Measurements from ENCODE around the gene ZNF397. TPM values are rescaled to one million over a fixed set of nuclear protein-coding genes. Genes with fewer than 3 reads are reported as not detected.
A peak's percentile ranks its signal among the peaks of the same experiment; 100 is the strongest.

ZNF397 gene
- total RNA-seq, 4 donors from 2014 or later = 25.4 to 38.0 (median 29.6) TPM

DNA sequence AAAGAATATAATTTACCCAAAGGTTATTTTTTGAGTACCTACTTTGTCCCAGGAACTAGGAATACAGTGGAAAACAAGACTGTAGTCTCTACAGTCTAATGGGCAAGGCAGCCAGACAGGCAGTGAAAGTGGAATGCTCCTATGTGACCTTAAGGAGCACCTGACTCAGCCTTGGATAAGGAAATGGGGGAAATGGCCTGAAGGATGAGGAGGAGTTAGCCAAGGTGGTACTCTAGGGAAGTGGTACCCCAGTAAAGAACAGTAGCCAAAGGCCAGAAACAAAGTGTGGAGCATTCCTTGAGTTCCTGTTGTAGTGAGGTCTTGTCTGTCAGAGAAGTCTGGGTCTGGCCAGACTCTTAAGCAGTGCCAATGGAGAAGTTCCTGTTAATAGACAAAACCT is 6.0 kb downstream of the ZNF397 start:
- TF ChIP-seq, protein P1, sequence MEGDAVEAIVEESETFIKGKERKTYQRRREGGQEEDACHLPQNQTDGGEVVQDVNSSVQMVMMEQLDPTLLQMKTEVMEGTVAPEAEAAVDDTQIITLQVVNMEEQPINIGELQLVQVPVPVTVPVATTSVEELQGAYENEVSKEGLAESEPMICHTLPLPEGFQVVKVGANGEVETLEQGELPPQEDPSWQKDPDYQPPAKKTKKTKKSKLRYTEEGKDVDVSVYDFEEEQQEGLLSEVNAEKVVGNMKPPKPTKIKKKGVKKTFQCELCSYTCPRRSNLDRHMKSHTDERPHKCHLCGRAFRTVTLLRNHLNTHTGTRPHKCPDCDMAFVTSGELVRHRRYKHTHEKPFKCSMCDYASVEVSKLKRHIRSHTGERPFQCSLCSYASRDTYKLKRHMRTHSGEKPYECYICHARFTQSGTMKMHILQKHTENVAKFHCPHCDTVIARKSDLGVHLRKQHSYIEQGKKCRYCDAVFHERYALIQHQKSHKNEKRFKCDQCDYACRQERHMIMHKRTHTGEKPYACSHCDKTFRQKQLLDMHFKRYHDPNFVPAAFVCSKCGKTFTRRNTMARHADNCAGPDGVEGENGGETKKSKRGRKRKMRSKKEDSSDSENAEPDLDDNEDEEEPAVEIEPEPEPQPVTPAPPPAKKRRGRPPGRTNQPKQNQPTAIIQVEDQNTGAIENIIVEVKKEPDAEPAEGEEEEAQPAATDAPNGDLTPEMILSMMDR (IDR thresholded peaks at IDR 0.05) = no peak
- TF ChIP-seq POLR2A (IDR thresholded peaks at IDR 0.05) = no peak
- Histone ChIP-seq H3K4me3 (no peak overlapping the region), H3K36me3 (peaks cover 0 to 56% (median 0%) of the 10 kb centered on the region in 3 donors), H3K27ac (no peak overlapping the region), H3K4me1 (peaks cover 0 to 4% (median 1%) of the 10 kb centered on the region in 4 donors), H3K9me3 (no peaks in the 10 kb centered on the region), H3K27me3 (no peaks in the 10 kb centered on the region)
- no peak for DNase-seq

DNA sequence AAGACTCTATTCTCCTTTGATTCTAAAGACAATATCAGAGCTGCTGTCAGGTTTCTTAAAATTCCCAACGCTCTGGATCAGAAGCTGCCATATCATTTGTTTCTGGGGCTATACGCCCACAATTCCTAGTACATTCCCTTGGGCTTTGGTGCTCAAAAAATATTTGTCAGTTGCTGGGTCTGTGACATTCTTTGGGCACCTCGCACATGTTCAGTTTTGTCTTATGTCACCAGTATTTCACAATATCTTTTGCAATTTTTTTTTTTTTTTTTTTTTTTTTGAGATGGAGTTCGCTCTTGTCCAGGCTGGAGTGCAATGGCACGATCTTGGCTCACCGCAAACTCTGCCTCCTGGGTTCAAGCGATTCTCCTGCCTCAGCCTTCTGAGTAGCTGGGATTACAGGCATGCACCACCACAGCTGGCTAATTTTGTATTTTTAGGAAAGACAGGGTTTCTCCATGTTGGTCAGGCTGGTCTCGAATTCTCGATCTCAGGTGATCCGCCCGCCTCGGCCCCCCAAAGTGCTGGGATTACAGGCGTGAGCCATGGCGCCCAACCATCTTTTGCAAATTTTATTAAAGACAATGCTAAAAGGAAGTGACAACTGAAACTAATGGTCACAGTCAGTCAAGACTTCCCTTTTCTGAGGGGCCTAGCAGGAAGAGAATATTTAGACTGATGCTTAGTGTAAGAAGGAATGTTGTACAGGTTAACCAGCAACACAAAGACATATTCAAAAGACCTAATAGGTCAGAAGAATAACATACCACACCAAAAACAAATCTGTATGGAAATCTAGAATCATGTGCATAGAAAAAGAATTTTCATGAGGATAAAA is 6.8 kb downstream of the ZNF397 start:
- TF ChIP-seq, protein P1 (IDR thresholded peaks at IDR 0.05) = no peak
- TF ChIP-seq POLR2A (IDR thresholded peaks at IDR 0.05) = no peak
- H3K27ac ChIP-seq = peak overlapping the region in 1 of 4 donors; percentile 40
- H3K36me3 ChIP-seq = peaks cover 0 to 61% (median 0%) of the 10 kb centered on the region in 3 donors
- no peak for DNase-seq
- no peak overlapping the region for H3K4me3 ChIP-seq
- no peaks in the 10 kb centered on the region for H3K9me3 ChIP-seq
- H3K27me3 ChIP-seq = no peaks in the 10 kb centered on the region
- no peaks in the 10 kb centered on the region for H3K4me1 ChIP-seq

DNA sequence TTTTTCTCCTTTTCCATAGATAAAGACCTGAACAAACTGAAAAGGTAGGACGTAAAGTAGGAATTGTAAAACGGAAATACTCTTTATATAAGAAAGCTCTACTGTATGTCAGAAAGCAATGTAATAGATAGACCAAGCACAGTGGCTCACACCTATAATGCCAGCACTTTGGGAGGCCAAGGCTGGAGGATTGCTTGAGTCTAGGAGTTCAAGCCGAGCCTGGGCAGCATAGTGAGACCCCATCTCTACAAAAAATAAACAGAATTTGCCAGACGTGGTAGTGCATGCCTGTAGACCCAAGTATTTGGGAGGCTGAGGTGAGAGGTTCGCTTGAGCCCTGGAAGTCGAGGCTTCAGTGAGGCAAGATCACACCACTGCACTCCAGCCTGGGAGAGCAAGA is 7.6 kb downstream of the ZNF397 start:
- peaks cover 0 to 59% (median 0%) of the 10 kb centered on the region in 3 donors for H3K36me3 ChIP-seq
- TF ChIP-seq, protein P1 (IDR thresholded peaks at IDR 0.05) = no peak
- TF ChIP-seq POLR2A (IDR thresholded peaks at IDR 0.05) = no peak
- peaks cover 0 to under 1% (median 0%) of the 10 kb centered on the region in 4 donors for H3K9me3 ChIP-seq
- no peak for DNase-seq
- no peaks in the 10 kb centered on the region for H3K4me1 ChIP-seq
- no peaks in the 10 kb centered on the region for H3K27me3 ChIP-seq
- no peak overlapping the region for H3K4me3 ChIP-seq
- peak overlapping the region in 1 of 4 donors; percentile 40 for H3K27ac ChIP-seq

DNA sequence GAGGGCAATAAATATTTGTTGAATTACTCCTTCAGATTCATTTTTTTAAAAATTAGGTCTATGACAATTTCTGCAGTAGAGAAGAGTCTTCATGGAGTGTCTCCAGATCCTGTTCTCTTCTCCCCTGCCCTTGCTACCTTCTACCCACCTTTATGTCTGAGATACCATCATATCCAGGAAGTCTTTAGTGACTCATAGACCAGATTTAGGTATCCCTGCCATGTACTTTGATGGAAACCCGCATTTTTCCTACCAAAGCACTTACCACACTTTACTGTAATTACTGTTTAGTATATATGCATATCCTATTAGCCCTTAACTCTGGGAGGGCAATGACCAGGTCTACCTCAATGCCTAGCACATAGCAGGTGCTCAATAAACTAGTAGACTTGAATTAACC is 11.6 kb downstream of the ZNF397 start:
- TF ChIP-seq POLR2A (IDR thresholded peaks at IDR 0.05) = no peak
- TF ChIP-seq, protein P1 (IDR thresholded peaks at IDR 0.05) = no peak
- peaks cover 0 to 10% (median 0%) of the 10 kb centered on the region in 4 donors for H3K9me3 ChIP-seq
- H3K4me3 ChIP-seq = no peak overlapping the region
- H3K27me3 ChIP-seq = no peaks in the 10 kb centered on the region
- no peak for DNase-seq
- no peak overlapping the region for H3K27ac ChIP-seq
- H3K36me3 ChIP-seq = peaks cover 0 to 44% (median 0%) of the 10 kb centered on the region in 3 donors
- H3K4me1 ChIP-seq = no peaks in the 10 kb centered on the region

DNA sequence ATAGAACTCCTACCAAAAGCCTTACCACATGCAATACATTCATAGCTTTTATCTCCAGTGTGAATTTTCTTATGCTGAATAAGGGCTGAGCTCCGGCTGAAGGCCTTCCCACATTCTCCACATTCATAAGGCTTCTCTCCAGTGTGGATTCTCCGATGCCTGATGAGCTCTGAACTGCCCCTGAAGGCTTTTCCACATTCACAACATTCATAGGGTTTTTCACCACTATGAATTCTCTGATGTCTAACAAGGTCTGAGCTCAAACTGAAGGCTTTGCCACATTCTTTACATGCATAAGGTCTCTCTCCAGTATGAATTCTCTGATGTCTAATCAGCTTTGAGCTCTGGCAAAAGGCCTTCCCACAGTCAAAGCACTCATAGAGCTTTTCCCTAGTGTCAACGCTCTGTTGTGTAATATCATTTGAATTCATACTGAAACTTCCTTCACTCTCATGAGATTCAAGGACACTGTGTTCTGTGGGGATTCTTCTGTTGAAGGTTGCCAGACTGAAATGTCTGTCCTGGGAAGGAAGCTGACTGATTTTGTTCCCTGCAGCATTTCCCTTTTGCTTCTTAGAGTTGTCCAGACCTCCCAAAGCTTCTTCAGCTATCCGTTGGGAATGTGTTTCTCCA is 12.9 kb downstream of the ZNF397 start:
- H3K9me3 ChIP-seq = peaks cover 0 to 10% (median 0%) of the 10 kb centered on the region in 4 donors
- TF ChIP-seq POLR2A (IDR thresholded peaks at IDR 0.05) = no peak
- TF ChIP-seq, protein P1 (IDR thresholded peaks at IDR 0.05) = no peak
- no peak overlapping the region for H3K27ac ChIP-seq
- DNase-seq = no peak
- no peak overlapping the region for H3K4me3 ChIP-seq
- H3K36me3 ChIP-seq = peaks cover 0 to 39% (median 0%) of the 10 kb centered on the region in 3 donors
- no peaks in the 10 kb centered on the region for H3K27me3 ChIP-seq
- no peaks in the 10 kb centered on the region for H3K4me1 ChIP-seq

Measured in Peyer's patch (tissue), 4 donors.